SK-N-SH treated with all-trans-retinoic acid at 6 μM for 48 hours (cell line): ENCODE measurements around the gene CNTNAP2.

Experiments
- ATAC-seq: fragments of 200-7000 bp; cut with Tn5 transposase; 3 replicates; pipeline ENCODE4 v1.9.1; 2020; ENCODE audit warnings: mild to moderate bottlenecking, moderate library complexity
- ARNTL ChIP-seq: fragments of 450-650 bp; formaldehyde crosslinking; IDR thresholded peaks from 2 replicates; pipeline ENCODE4 v1.5.0; 2020; ENCODE audit warnings: low read depth, mild to moderate bottlenecking, moderate library complexity, borderline replicate concordance
- BACH2 ChIP-seq: fragments of 250-450 bp; sonication (Bioruptor Pico); IDR thresholded peaks from 2 replicates; pipeline ENCODE4 v1.9.0; 2021; ENCODE audit warnings: mild to moderate bottlenecking, borderline replicate concordance
- ESRRG ChIP-seq: fragments of 250-450 bp; sonication (Bioruptor Pico); IDR thresholded peaks from 2 replicates; pipeline ENCODE4 v1.6.1; 2021; ENCODE audit warnings: mild to moderate bottlenecking
- ISL1 ChIP-seq: fragments of 250-450 bp; sonication (Bioruptor Pico); IDR thresholded peaks from 2 replicates; pipeline ENCODE4 v2.1.2; 2022; ENCODE audit warnings: mild to moderate bottlenecking, moderate library complexity
- PATZ1 ChIP-seq: fragments of 250-450 bp; sonication (Bioruptor Pico); IDR thresholded peaks from 2 replicates; pipeline ENCODE4 v1.8.0; 2020; ENCODE audit warnings: mild to moderate bottlenecking, moderate library complexity, borderline replicate concordance
- POU6F1 ChIP-seq: fragments of 250-450 bp; sonication (Bioruptor Pico); IDR thresholded peaks from 2 replicates; pipeline ENCODE4 v1.8.0; 2021; ENCODE audit warnings: low read depth, mild to moderate bottlenecking, moderate library complexity, borderline replicate concordance
- PPARA ChIP-seq: fragments of 250-450 bp; sonication (Bioruptor Pico); IDR thresholded peaks from 2 replicates; pipeline ENCODE4 v1.5.0; 2020; ENCODE audit warnings: mild to moderate bottlenecking, borderline replicate concordance
- RARB ChIP-seq: fragments of 250-450 bp; sonication (Bioruptor Pico); IDR thresholded peaks from 2 replicates; pipeline ENCODE4 v1.8.0; 2021; ENCODE audit warnings: mild to moderate bottlenecking, moderate library complexity
- SNAI2 ChIP-seq: fragments of 250-450 bp; sonication (Bioruptor Pico); IDR thresholded peaks from 2 replicates; pipeline ENCODE4 v1.5.0; 2020; ENCODE audit warnings: mild to moderate bottlenecking, moderate library complexity
- TCF4 ChIP-seq: fragments of 250-450 bp; sonication (Bioruptor Pico); IDR thresholded peaks from 2 replicates; pipeline ENCODE4 v1.8.0; 2021; ENCODE audit warnings: mild to moderate bottlenecking, moderate library complexity, borderline replicate concordance
- TOX ChIP-seq: fragments of 250-450 bp; sonication (Bioruptor Pico); IDR thresholded peaks from 2 replicates; pipeline ENCODE4 v1.8.0; 2021; ENCODE audit warnings: mild to moderate bottlenecking, moderate library complexity, borderline replicate concordance
- ZC3H10 ChIP-seq: fragments of 250-450 bp; sonication (Bioruptor Pico); IDR thresholded peaks from 2 replicates; pipeline ENCODE4 v1.5.1; 2021; ENCODE audit warnings: mild to moderate bottlenecking, moderate library complexity
- ZFP3 ChIP-seq: fragments of 250-450 bp; sonication (Bioruptor Pico); IDR thresholded peaks from 2 replicates; pipeline ENCODE4 v1.5.0; 2020; ENCODE audit warnings: mild to moderate bottlenecking, moderate library complexity
- ZFP30 ChIP-seq: fragments of 450-650 bp; formaldehyde crosslinking; IDR thresholded peaks from 2 replicates; pipeline ENCODE4 v1.5.0; 2022; ENCODE audit warnings: mild to moderate bottlenecking, moderate library complexity
- ZNF565 ChIP-seq: fragments of 450-650 bp; formaldehyde crosslinking; conservative IDR thresholded peaks from 2 replicates; pipeline ENCODE4 v1.5.0; 2020; ENCODE audit warnings: low read depth, mild to moderate bottlenecking, moderate library complexity
- TF ChIP-seq, protein P1 (sequence below): fragments of 250-450 bp; sonication (Bioruptor Pico); IDR thresholded peaks from 2 replicates; pipeline ENCODE4 v1.5.0; 2020; ENCODE audit warnings: mild to moderate bottlenecking, moderate library complexity
- TF ChIP-seq, protein P2 (sequence below): fragments of 250-450 bp; sonication (Bioruptor Pico); IDR thresholded peaks from 2 replicates; pipeline ENCODE4 v1.5.1; 2020; ENCODE audit warnings: low read depth, mild to moderate bottlenecking, moderate library complexity

The CNTNAP2 gene

GRCh38 chr7:147982307-147982706 lies 1865.7 kb downstream of the CNTNAP2 start:
- ATAC-seq: no peak
- TF ChIP-seq ESRRG (CRISPR knock-in tag) (no peak), RARB (CRISPR knock-in tag) (no peak), POU6F1 (CRISPR knock-in tag) (no peak), ARNTL (no peak), BACH2 (CRISPR knock-in tag) (no peak), ISL1 (CRISPR knock-in tag) (no peak), ZC3H10 (CRISPR knock-in tag) (no peak), SNAI2 (no peak)
- TF ChIP-seq, protein P1, sequence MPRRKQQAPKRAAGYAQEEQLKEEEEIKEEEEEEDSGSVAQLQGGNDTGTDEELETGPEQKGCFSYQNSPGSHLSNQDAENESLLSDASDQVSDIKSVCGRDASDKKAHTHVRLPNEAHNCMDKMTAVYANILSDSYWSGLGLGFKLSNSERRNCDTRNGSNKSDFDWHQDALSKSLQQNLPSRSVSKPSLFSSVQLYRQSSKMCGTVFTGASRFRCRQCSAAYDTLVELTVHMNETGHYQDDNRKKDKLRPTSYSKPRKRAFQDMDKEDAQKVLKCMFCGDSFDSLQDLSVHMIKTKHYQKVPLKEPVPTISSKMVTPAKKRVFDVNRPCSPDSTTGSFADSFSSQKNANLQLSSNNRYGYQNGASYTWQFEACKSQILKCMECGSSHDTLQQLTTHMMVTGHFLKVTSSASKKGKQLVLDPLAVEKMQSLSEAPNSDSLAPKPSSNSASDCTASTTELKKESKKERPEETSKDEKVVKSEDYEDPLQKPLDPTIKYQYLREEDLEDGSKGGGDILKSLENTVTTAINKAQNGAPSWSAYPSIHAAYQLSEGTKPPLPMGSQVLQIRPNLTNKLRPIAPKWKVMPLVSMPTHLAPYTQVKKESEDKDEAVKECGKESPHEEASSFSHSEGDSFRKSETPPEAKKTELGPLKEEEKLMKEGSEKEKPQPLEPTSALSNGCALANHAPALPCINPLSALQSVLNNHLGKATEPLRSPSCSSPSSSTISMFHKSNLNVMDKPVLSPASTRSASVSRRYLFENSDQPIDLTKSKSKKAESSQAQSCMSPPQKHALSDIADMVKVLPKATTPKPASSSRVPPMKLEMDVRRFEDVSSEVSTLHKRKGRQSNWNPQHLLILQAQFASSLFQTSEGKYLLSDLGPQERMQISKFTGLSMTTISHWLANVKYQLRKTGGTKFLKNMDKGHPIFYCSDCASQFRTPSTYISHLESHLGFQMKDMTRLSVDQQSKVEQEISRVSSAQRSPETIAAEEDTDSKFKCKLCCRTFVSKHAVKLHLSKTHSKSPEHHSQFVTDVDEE (CRISPR knock-in tag): no peak
- TF ChIP-seq, protein P2, sequence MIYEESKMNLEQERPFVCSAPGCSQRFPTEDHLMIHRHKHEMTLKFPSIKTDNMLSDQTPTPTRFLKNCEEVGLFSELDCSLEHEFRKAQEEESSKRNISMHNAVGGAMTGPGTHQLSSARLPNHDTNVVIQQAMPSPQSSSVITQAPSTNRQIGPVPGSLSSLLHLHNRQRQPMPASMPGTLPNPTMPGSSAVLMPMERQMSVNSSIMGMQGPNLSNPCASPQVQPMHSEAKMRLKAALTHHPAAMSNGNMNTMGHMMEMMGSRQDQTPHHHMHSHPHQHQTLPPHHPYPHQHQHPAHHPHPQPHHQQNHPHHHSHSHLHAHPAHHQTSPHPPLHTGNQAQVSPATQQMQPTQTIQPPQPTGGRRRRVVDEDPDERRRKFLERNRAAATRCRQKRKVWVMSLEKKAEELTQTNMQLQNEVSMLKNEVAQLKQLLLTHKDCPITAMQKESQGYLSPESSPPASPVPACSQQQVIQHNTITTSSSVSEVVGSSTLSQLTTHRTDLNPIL (CRISPR knock-in tag): no peak

- TF ChIP-seq ARNTL: no peak
- TF ChIP-seq TCF4 (CRISPR knock-in tag): no peak
- no peak for TF ChIP-seq RARB (CRISPR knock-in tag)
- no peak for TF ChIP-seq ESRRG (CRISPR knock-in tag)
- TF ChIP-seq BACH2 (CRISPR knock-in tag): no peak
- ATAC-seq: no peak
Measured at GRCh38 chr7:147984265-147984664, 1867.7 kb downstream of the CNTNAP2 start.

GRCh38 chr7:147990079-147990478 lies 1873.5 kb downstream of the CNTNAP2 start:
- no peak for ATAC-seq
- no peak for TF ChIP-seq PATZ1
- TF ChIP-seq ZNF565 (CRISPR knock-in tag): no peak
- TF ChIP-seq, protein P1 (CRISPR knock-in tag): no peak
- TF ChIP-seq, protein P2 (CRISPR knock-in tag): no peak
- TF ChIP-seq ZFP3: no peak
- no peak for TF ChIP-seq ZFP30 (CRISPR knock-in tag)
- TF ChIP-seq ARNTL: no peak
- no peak for TF ChIP-seq ZC3H10 (CRISPR knock-in tag)
- no peak for TF ChIP-seq RARB (CRISPR knock-in tag)
- no peak for TF ChIP-seq PPARA
- no peak for TF ChIP-seq TOX
- no peak for TF ChIP-seq POU6F1 (CRISPR knock-in tag)
- TF ChIP-seq BACH2 (CRISPR knock-in tag): no peak
